Urinary bladder (tissue), 4 donors: ENCODE results near the gene GNAS-AS1. TPM values are rescaled to one million over a fixed set of nuclear protein-coding genes. Genes with fewer than 3 reads are reported as not detected.

Experiments
- DNase-seq: peaks from one replicate; pipeline ENCODE4 v3.0.0-alpha.2; 2015; ENCODE audit errors: extremely low spot score
- H3K27ac ChIP-seq: one replicate; pipeline ENCODE4 v1.5.1; 2013; ENCODE audit warnings: low read depth, mild to moderate bottlenecking, moderate library complexity
- H3K36me3 ChIP-seq: one replicate; pipeline ENCODE4 v1.6.1; 2013; ENCODE audit warnings: mild to moderate bottlenecking, moderate library complexity; ENCODE audit not compliant: insufficient read depth
- H3K4me1 ChIP-seq: one replicate; pipeline ENCODE4 v1.6.1; 2013; ENCODE audit warnings: mild to moderate bottlenecking, moderate library complexity; ENCODE audit not compliant: insufficient read depth
- H3K4me3 ChIP-seq: one replicate; pipeline ENCODE4 v1.5.1; 2013; ENCODE audit warnings: low read depth, low read length
- WGBS: extraction: QIAGEN DNeasy Blood & Tissue Kit; methylation state at CpG from one replicate; pipeline ENCODE4 v1.1.7; 2013; 5-methylcytosine and 5-hydroxymethylcytosine counted together
- polyA plus RNA-seq: library from polyadenylated mRNA; stranded (reverse); fragments of 200-250 nt; gene quantifications from one replicate; pipeline ENCODE4 v1.2.3, GENCODE V29; 2013
- total RNA-seq: library from RNA; depleted of rRNA; stranded (reverse); fragments of >200 nt; gene quantifications from one replicate; pipeline ENCODE4 v1.2.3, GENCODE V29; 2014
- donor health status: healthy with polysubstance abuse.
- donor health status: healthy.

Gene GNAS-AS1
- total and polyA plus RNA-seq, 2 donors, result 0.13 to 1.4 TPM

GRCh38 chr20:58877976-58878360 is 27.3 kb upstream of the GNAS-AS1 start:
- Histone ChIP-seq H3K36me3 (no peaks in the 10 kb centered on the region), H3K27ac (no peak overlapping the region), H3K4me1 (no peaks in the 10 kb centered on the region), H3K4me3 (no peak overlapping the region)
- WGBS, result 73% methylated on average over 4 of the region's 4 CpGs
- no peak for DNase-seq

DNA sequence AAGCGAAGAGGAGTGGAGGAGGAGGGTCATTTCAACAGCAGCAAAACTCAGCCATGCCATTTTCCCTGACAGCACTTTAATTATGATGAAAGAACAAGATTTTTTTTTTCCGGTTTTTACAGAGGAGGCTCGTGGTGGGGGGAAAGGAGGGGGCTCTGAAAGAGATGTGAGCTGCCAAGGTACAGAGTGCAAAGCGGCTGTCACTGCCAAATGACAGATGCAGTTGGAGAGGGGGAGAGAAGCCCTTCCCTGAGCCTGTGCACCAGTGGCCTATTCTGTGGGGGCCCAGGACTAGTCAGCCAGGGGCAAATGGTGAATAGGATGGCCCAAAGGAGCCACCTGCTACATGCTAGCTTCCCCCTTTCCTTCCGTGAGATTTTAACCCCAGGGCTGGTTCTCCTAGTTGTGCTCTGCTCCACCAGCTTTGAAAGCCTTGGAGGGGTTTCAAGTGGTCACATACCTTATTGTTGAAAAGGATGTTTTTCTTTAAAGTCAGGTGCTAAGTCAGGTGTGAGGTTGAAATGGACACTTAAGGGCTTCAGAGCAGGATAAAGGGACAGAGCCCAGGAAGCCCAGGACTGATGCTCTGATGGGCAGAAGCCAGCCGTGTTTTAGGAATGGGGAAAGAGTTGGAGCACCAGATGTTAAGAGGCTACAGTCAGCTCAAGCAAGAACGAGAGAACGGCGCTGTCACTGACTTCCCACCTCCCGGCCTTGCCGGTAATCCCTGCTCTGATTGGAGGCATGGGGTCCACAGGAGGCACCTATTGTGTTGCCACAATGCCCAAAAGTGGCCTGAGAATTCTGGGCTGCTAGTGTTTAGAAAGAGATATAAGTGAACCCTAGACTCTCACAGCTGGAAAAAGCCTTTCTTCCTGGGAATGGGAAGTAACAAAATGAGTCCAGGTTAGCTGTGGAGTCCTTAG is 26.6 kb upstream of the GNAS-AS1 start:
- no peak for DNase-seq
- H3K36me3 ChIP-seq, result no peaks in the 10 kb centered on the region
- 70% methylated on average over 11 of the region's 11 CpGs for WGBS

DNA sequence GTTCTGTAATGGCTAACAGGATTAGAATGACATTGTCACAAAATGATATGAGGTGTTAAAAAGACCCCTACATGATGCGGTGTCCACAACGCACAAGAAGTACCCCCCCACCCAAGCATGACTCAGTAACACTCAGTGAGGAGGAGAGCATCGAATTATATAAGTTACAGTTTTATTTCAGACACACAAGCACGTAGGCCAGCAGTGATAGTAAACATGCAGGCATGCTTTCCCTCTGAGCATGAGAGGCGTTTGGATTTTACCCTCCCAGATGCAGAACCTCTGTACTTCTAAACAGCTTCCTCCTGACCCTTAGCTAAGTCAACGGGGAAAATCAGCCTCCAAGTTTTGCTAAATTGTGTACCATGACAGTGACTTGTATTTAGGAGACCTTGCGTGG is 25.7 kb upstream of the GNAS-AS1 start:
- Histone ChIP-seq H3K36me3 (no peaks in the 10 kb centered on the region), H3K4me1 (no peaks in the 10 kb centered on the region), H3K4me3 (no peak overlapping the region), H3K27ac (no peak overlapping the region)
- no peak for DNase-seq
- 71% methylated on average over 7 of the region's 7 CpGs for WGBS

More for the DNA sequence above, 26.6 kb upstream of the GNAS-AS1 start:
- Histone ChIP-seq H3K27ac (no peak overlapping the region), H3K4me3 (no peak overlapping the region), H3K4me1 (no peaks in the 10 kb centered on the region)

DNA sequence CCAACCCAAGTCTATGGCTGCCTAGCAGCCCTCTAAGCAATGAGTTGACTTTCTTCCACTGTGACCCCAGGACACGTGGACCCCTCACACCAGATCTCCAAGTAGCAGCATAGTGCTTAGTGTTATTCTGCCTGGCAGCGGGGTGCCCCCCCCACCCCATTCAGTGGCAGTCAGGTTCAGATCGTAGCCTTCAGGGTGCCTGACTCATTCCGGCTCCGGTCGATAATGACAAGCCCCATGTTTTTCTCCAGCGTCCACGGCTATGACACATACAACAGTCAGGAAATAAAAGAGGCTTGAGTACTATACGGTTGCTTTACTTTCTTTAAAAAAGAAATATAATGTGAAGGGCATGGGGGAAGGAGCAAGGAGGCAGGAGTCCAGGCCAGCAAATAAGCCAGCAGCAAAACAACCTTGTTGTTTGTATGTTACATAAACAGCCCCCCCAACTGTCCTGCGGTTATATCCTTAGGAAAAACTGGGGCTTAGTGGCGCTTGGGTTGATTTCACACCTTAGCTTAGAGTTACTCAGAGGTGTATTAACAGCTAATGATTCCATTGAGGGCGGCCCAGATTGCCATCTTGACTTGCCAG is 24.9 kb upstream of the GNAS-AS1 start:
- no peak for DNase-seq
- no peaks in the 10 kb centered on the region for H3K4me1 ChIP-seq
- H3K36me3 ChIP-seq, result no peaks in the 10 kb centered on the region
- 83% methylated on average over 12 of the region's 12 CpGs for WGBS
- no peak overlapping the region for H3K4me3 ChIP-seq
- H3K27ac ChIP-seq, result no peak overlapping the region

GRCh38 chr20:58875111-58875510 is 24.4 kb upstream of the GNAS-AS1 start:
- DNase-seq, result no peak
- 95% methylated on average over 3 of the region's 3 CpGs for WGBS
- Histone ChIP-seq H3K36me3 (no peaks in the 10 kb centered on the region), H3K4me3 (no peak overlapping the region), H3K27ac (no peak overlapping the region), H3K4me1 (no peaks in the 10 kb centered on the region)

- H3K4me1 ChIP-seq, result no peaks in the 10 kb centered on the region
- WGBS, result 91% methylated on average over 1 of the region's 1 CpG
- DNase-seq, result no peak
- H3K4me3 ChIP-seq, result no peak overlapping the region
- H3K27ac ChIP-seq, result no peak overlapping the region
- H3K36me3 ChIP-seq, result no peaks in the 10 kb centered on the region
Observed at GRCh38 chr20:58874469-58874868, 23.8 kb upstream of the GNAS-AS1 start.

DNA sequence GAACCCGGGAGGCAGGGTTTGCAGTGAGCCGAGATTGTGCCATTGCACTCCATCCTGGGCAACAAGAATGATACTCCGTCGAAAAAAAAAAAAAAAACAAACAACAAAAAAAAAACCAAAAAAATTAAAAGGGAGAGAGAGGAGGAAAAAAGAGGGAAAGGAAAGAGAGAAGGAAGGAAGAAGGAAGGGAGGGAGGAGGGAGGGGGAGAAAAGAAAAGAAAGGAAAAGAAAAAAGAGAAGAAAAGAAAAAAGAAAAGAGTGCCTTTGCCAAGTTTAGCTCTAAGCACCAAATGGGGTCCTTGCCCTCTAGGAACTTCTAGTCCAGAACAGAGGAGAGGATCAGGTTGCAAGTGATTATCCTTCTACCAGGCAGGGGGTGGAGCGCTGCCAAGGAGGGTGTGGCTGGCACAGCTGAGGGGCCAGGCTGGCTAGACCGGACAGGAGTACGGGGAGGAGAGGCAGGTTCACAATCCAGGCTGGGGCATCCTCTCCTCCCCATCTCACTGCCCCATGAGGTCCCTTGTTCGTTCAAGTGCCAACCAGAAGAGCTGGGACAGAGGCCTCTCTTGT is 20.9 kb upstream of the GNAS-AS1 start:
- 93% methylated on average over 8 of the region's 8 CpGs for WGBS
- H3K27ac ChIP-seq, result no peak overlapping the region
- H3K4me1 ChIP-seq, result no peaks in the 10 kb centered on the region
- no peak for DNase-seq
- no peaks in the 10 kb centered on the region for H3K36me3 ChIP-seq
- H3K4me3 ChIP-seq, result no peak overlapping the region

- Histone ChIP-seq H3K4me1 (no peaks in the 10 kb centered on the region), H3K4me3 (no peak overlapping the region), H3K27ac (no peak overlapping the region), H3K36me3 (no peaks in the 10 kb centered on the region)
- 38% methylated on average over 7 of the region's 7 CpGs for WGBS
- no peak for DNase-seq
Observed at GRCh38 chr20:58870293-58871014, 19.8 kb upstream of the GNAS-AS1 start.

DNA sequence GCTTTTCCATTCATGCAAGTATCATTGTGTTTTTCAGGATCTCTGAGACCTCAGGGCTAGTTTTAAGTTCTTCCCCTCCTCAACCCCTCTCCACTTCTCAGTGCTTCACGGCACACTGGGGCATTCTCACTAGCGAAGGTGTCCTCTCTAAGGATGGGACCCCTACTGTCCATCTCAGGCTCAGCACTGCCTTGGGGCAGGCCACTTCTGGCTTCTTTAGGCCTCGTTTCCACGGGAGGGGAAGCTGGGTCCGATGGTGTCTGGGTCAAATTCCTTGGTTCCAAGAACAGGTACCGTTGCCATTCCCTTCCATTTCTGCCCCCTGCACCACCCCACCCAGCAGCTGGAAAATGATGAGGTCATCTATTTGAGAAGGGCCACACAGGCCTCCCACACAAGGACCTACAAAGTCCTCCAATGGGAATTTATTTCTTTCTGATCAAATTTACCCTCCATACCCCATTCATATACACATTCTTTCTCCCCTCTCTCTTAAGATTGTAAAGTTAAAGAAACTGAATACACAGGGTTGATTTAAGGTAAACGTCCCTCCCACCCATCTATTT is 19.0 kb upstream of the GNAS-AS1 start:
- H3K27ac ChIP-seq, result no peak overlapping the region
- H3K36me3 ChIP-seq, result no peaks in the 10 kb centered on the region
- no peak overlapping the region for H3K4me3 ChIP-seq
- 82% methylated on average over 7 of the region's 7 CpGs for WGBS
- no peaks in the 10 kb centered on the region for H3K4me1 ChIP-seq
- no peak for DNase-seq

DNA sequence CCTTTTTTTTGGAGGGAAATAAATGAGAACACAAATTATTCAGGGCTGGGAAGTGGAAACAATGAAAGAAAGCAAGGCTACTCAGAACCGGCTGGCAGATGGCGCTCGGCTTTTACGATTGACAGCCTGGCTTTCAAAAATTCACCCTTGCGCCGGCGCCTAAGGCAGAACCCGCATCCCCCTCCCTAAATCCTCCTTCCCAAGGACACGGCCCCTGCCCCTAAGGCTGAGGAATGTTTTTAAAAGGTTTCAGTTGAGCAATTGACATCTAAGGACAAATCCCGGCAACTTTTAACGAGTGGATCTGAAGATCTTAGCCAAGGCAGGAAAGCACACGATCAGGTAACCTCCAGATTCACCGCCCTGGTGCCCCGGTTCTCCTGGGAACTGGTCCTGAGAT is 18.1 kb upstream of the GNAS-AS1 start:
- WGBS, result 38% methylated on average over 14 of the region's 14 CpGs

GRCh38 chr20:58867211-58867610 is 16.5 kb upstream of the GNAS-AS1 start:
- Histone ChIP-seq H3K4me1 (no peaks in the 10 kb centered on the region), H3K27ac (no peak overlapping the region), H3K4me3 (no peak overlapping the region), H3K36me3 (no peaks in the 10 kb centered on the region)
- WGBS, result 54% methylated on average over 5 of the region's 5 CpGs
- DNase-seq, result no peak

More for the DNA sequence above, 18.1 kb upstream of the GNAS-AS1 start:
- no peak for DNase-seq
- no peaks in the 10 kb centered on the region for H3K4me1 ChIP-seq
- no peak overlapping the region for H3K27ac ChIP-seq
- no peak overlapping the region for H3K4me3 ChIP-seq
- H3K36me3 ChIP-seq, result no peaks in the 10 kb centered on the region

DNA sequence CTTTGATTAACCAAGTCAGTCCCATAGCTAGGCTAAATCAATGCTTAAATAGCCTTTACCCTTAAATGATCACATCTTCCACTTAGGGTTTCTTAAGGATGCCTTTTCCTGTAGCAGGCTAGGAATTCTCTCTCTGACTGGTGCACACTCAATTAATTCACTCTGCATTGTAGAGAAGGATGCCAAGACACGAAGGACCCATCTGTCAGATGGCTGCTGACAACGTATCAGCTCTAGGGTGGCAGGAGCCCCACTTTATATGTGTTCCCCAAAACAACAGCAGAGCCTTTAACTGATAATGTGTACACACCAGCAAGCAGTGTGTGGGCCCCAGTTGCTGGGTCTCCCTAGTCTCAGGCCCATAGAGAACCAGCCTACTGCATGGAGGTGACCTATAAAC is 15.1 kb upstream of the GNAS-AS1 start:
- H3K36me3 ChIP-seq, result no peaks in the 10 kb centered on the region
- H3K4me3 ChIP-seq, result no peak overlapping the region
- no peaks in the 10 kb centered on the region for H3K4me1 ChIP-seq
- no peak for DNase-seq
- no peak overlapping the region for H3K27ac ChIP-seq
- WGBS, result 88% methylated on average over 2 of the region's 2 CpGs

DNA sequence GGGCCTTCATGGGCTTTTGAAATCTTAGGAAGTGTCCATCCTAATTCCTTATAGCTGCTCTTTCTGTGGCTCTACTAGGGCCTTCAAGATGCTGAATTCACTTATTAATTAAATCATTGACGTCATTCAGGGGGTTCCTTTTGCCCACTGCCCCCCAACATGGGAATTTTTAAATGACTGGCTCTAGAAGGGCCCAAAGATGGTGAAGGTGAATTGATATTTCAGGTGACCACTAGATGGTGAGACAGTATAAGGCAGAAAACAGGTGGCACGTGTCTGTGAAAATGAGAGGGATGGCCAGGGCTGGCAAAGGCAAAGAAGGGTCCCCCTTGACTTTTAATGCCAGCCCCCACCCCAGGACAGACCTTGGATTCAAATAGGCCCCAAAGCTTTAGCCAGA is 13.6 kb upstream of the GNAS-AS1 start:
- Histone ChIP-seq H3K4me1 (no peaks in the 10 kb centered on the region), H3K27ac (no peak overlapping the region), H3K36me3 (no peaks in the 10 kb centered on the region), H3K4me3 (no peak overlapping the region)
- 51% methylated on average over 2 of the region's 2 CpGs for WGBS
- DNase-seq, result no peak
